ENCODE data around the gene CFH. TPM values are rescaled to one million over a fixed set of nuclear protein-coding genes. Genes with fewer than 3 reads are reported as not detected.

The CFH gene
- total RNA-seq, 2 donors from 2014 or later, result 23.5 to 31.5 TPM

- Histone ChIP-seq H3K4me1 (replicated peaks) (no peaks in the 10 kb centered on the region), H3K27ac (no peak overlapping the region), H3K4me3 (no peak overlapping the region), H3K27me3 (replicated peaks; ENCODE audit: insufficient read depth) (no peaks in the 10 kb centered on the region), H3K36me3 (no peaks in the 10 kb centered on the region), H3K9me3 (no peaks in the 10 kb centered on the region)
- 88% methylated on average over 12 of the region's 12 CpGs for WGBS
- no peak for DNase-seq (ENCODE audit: low spot score)
- intact Hi-C loops (cut with DNase I), result no loop called here
- TF ChIP-seq POLR2A (IDR thresholded peaks at IDR 0.05) (no peak), CTCF (IDR thresholded peaks at IDR 0.05) (no peak), POLR2AphosphoS5 (IDR thresholded peaks at IDR 0.05) (no peak)
These were observed 1.4 kb upstream of the CFH start for GRCh38 chr1:196650403-196650802.

DNA sequence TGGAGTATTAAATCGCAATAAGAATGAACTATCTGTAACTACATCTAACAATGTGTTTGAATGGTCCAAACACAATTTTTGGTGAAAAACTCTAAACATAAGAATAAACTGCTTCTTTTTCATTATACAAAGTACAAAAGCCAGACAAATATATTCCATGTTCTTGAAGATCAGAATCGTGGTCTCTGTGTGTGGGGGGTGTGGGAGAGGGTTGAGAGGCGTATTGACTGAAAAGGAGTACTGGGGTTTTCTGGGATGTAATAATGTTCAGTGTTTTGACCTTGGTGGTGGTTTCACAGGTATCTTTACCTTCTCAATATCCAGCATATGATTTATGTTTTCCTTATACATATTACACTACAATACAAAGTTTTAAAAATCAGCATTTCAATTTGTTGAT lies 764 bp upstream of the CFH start:
- H3K4me1 ChIP-seq (replicated peaks), result no peaks in the 10 kb centered on the region
- H3K9me3 ChIP-seq, result no peaks in the 10 kb centered on the region
- WGBS, result 77% methylated on average over 3 of the region's 3 CpGs
- no peak for TF ChIP-seq CTCF (IDR thresholded peaks at IDR 0.05)
- no peak for TF ChIP-seq POLR2AphosphoS5 (IDR thresholded peaks at IDR 0.05)
- intact Hi-C loops (cut with DNase I), result no loop called here
- H3K27me3 ChIP-seq (replicated peaks; ENCODE audit: insufficient read depth), result no peaks in the 10 kb centered on the region
- DNase-seq (ENCODE audit: low spot score), result no peak
- no peak overlapping the region for H3K27ac ChIP-seq
- no peaks in the 10 kb centered on the region for H3K36me3 ChIP-seq
- H3K4me3 ChIP-seq, result no peak overlapping the region

DNA sequence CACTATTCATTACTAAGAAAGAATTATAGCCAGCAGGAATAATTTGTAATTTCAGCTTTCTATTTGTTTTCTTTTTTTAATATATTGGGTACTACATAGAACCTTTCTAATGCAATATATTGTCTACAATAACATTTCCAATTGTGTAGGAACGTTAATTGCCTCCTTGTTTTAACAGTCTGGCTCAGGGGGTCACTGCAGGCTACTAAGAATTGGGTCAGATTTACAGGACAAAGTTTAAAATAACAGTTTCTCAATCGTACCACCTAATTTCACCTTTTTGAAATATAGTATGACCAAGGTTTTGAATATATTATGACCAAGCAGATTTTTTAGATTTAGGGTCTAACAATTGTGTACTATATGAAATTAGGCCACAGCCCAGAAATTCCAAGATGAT lies 2.4 kb downstream of the CFH start:
- no peaks in the 10 kb centered on the region for H3K27me3 ChIP-seq (replicated peaks; ENCODE audit: insufficient read depth)
- intact Hi-C loops (cut with DNase I), result no loop called here
- TF ChIP-seq CTCF (IDR thresholded peaks at IDR 0.05), result no peak
- no peak for TF ChIP-seq POLR2AphosphoS5 (IDR thresholded peaks at IDR 0.05)
- no peak for TF ChIP-seq POLR2A (IDR thresholded peaks at IDR 0.05)
- no peaks in the 10 kb centered on the region for H3K36me3 ChIP-seq
- no peak overlapping the region for H3K4me3 ChIP-seq
- no peak overlapping the region for H3K27ac ChIP-seq
- no peaks in the 10 kb centered on the region for H3K4me1 ChIP-seq (replicated peaks)
- no peak for DNase-seq (ENCODE audit: low spot score)
- 62% methylated on average over 2 of the region's 2 CpGs for WGBS
- H3K9me3 ChIP-seq, result no peaks in the 10 kb centered on the region

DNA sequence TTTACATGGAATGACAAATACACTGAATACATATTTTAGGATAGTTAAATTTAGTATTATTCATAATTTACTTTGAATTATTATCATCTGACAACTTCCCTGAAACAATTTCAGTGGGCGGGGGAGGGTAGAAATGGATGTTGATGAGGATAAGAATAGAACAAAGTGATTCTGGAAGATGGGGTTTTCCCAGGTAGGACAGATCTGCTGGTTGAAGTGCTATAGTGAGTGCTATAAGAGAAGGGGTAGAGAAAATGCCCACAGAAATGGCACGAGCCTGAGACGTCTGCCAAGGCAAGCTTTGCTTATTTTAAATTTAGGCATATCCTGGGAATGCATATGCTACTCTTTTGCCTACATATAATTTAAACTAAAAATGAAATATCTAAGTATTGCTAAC lies 3.2 kb downstream of the CFH start:
- Histone ChIP-seq H3K4me3 (no peak overlapping the region), H3K36me3 (no peaks in the 10 kb centered on the region), H3K4me1 (replicated peaks) (no peaks in the 10 kb centered on the region), H3K9me3 (no peaks in the 10 kb centered on the region), H3K27me3 (replicated peaks; ENCODE audit: insufficient read depth) (no peaks in the 10 kb centered on the region), H3K27ac (no peak overlapping the region)
- no peak for DNase-seq (ENCODE audit: low spot score)
- WGBS, result 86% methylated on average over 3 of the region's 3 CpGs
- intact Hi-C loops (cut with DNase I), result no loop called here
- TF ChIP-seq POLR2A (IDR thresholded peaks at IDR 0.05) (no peak), POLR2AphosphoS5 (IDR thresholded peaks at IDR 0.05) (no peak), CTCF (IDR thresholded peaks at IDR 0.05) (no peak)

GRCh38 chr1:196655494-196655893 lies 3.7 kb downstream of the CFH start:
- DNase-seq (ENCODE audit: low spot score), result no peak
- Histone ChIP-seq H3K27ac (no peak overlapping the region), H3K4me1 (replicated peaks) (no peaks in the 10 kb centered on the region), H3K36me3 (no peaks in the 10 kb centered on the region), H3K9me3 (no peaks in the 10 kb centered on the region), H3K27me3 (replicated peaks; ENCODE audit: insufficient read depth) (no peaks in the 10 kb centered on the region), H3K4me3 (no peak overlapping the region)
- TF ChIP-seq POLR2A (IDR thresholded peaks at IDR 0.05), result no peak
- no peak for TF ChIP-seq CTCF (IDR thresholded peaks at IDR 0.05)
- TF ChIP-seq POLR2AphosphoS5 (IDR thresholded peaks at IDR 0.05), result no peak
- intact Hi-C loops (cut with DNase I), result no loop called here
- WGBS, result 83% methylated on average over 3 of the region's 3 CpGs

Data from prostate gland (tissue), 2 donors.